Measurements from ENCODE around the gene SRMS. TPM values are rescaled to one million over a fixed set of nuclear protein-coding genes. Genes with fewer than 3 reads are reported as not detected.

The SRMS gene
- total RNA-seq, 1 donor from 2014 or later: not detected

- Mint-ChIP-seq H3K4me3 (no peak overlapping the region), H3K27ac (no peak overlapping the region), H3K27me3 (ENCODE audit: insufficient read depth, low read depth) (peaks cover 4% of the 10 kb centered on the region), H3K4me1 (peaks cover 3% of the 10 kb centered on the region), H3K9me3 (peaks cover 14% of the 10 kb centered on the region), H3K36me3 (no peaks in the 10 kb centered on the region)
- Histone ChIP-seq H3F3A (ENCODE audit: low read depth) (no peaks in the 10 kb centered on the region), H3K4me1 (no peaks in the 10 kb centered on the region), H3K79me2 (ENCODE audit: low read depth) (no peaks in the 10 kb centered on the region), H3K36me3 (no peaks in the 10 kb centered on the region), H3K27ac (no peak overlapping the region), H3K4me3 (no peak overlapping the region), H3K9ac (no peak overlapping the region), H3K27me3 (peaks cover 28% of the 10 kb centered on the region), H3K9me3 (ENCODE audit: low read depth) (no peaks in the 10 kb centered on the region), H4K20me1 (ENCODE audit: low read depth) (peaks cover 2% of the 10 kb centered on the region), H2AFZ (replicated peaks) (no peak overlapping the region), H3K4me2 (no peak overlapping the region)
- TF ChIP-seq CTCF (IDR thresholded peaks at IDR 0.05) (no peak), EZH2 (IDR thresholded peaks at IDR 0.05) (no peak), EZH2phosphoT487 (IDR thresholded peaks at IDR 0.05) (no peak)
- no peak for DNase-seq (ENCODE audit: low spot score)
Observed at GRCh38 chr20:63513207-63513606, 34.3 kb downstream of the SRMS start.

GRCh38 chr20:63509088-63509564, 38.4 kb downstream of the SRMS start:
- Mint-ChIP-seq H3K27me3 (ENCODE audit: insufficient read depth, low read depth) (peaks cover 12% of the 10 kb centered on the region), H3K4me3 (no peak overlapping the region), H3K4me1 (no peaks in the 10 kb centered on the region), H3K9me3 (peaks cover 34% of the 10 kb centered on the region), H3K36me3 (peaks cover 3% of the 10 kb centered on the region), H3K27ac (no peak overlapping the region)
- Histone ChIP-seq H3K4me3 (no peak overlapping the region), H3F3A (ENCODE audit: low read depth) (no peaks in the 10 kb centered on the region), H3K4me2 (no peak overlapping the region), H3K27ac (no peak overlapping the region), H3K9ac (no peak overlapping the region), H3K79me2 (ENCODE audit: low read depth) (no peaks in the 10 kb centered on the region), H4K20me1 (ENCODE audit: low read depth) (no peaks in the 10 kb centered on the region), H3K4me1 (no peaks in the 10 kb centered on the region), H2AFZ (replicated peaks) (no peak overlapping the region), H3K9me3 (ENCODE audit: low read depth) (no peaks in the 10 kb centered on the region), H3K36me3 (no peaks in the 10 kb centered on the region), H3K27me3 (peaks cover 40% of the 10 kb centered on the region)
- TF ChIP-seq CTCF (IDR thresholded peaks at IDR 0.05): no peak
- TF ChIP-seq EZH2 (IDR thresholded peaks at IDR 0.05): no peak
- TF ChIP-seq EZH2phosphoT487 (IDR thresholded peaks at IDR 0.05): no peak
- DNase-seq (ENCODE audit: low spot score): no peak

GRCh38 chr20:63508072-63508768, 39.3 kb downstream of the SRMS start:
- Histone ChIP-seq H4K20me1 (ENCODE audit: low read depth) (no peaks in the 10 kb centered on the region), H3K9me3 (ENCODE audit: low read depth) (no peaks in the 10 kb centered on the region), H3K4me3 (no peak overlapping the region), H3K36me3 (no peaks in the 10 kb centered on the region), H3K79me2 (ENCODE audit: low read depth) (no peaks in the 10 kb centered on the region), H3F3A (ENCODE audit: low read depth) (no peaks in the 10 kb centered on the region), H3K9ac (no peak overlapping the region), H3K27ac (no peak overlapping the region), H2AFZ (replicated peaks) (no peak overlapping the region), H3K4me1 (no peaks in the 10 kb centered on the region), H3K4me2 (no peak overlapping the region), H3K27me3 (peaks cover 42% of the 10 kb centered on the region)
- H3K4me3 Mint-ChIP-seq: no peak overlapping the region
- DNase-seq (ENCODE audit: low spot score): no peak
- peaks cover 3% of the 10 kb centered on the region for H3K36me3 Mint-ChIP-seq
- TF ChIP-seq EZH2 (IDR thresholded peaks at IDR 0.05) (no peak), CTCF (IDR thresholded peaks at IDR 0.05) (no peak), EZH2phosphoT487 (IDR thresholded peaks at IDR 0.05) (no peak)
- H3K9me3 Mint-ChIP-seq: peaks cover 31% of the 10 kb centered on the region
- H3K27me3 Mint-ChIP-seq (ENCODE audit: insufficient read depth, low read depth): peaks cover 12% of the 10 kb centered on the region
- peaks cover 3% of the 10 kb centered on the region for H3K4me1 Mint-ChIP-seq
- H3K27ac Mint-ChIP-seq: no peak overlapping the region

Data from neural progenitor cell (in vitro differentiated cells).